Esophagus squamous epithelium (tissue), 4 donors: ENCODE measurements around the gene WFDC12.

ENCODE experiments used
- POLR2A ChIP-seq, 4 donors: fragments of 450-650 bp; IDR thresholded peaks; one replicate each; pipeline ENCODE4 v1.6.1; 2017; ENCODE audit warnings: antibody characterized with exemption in 4 of 4, mild to moderate bottlenecking in 4 of 4, moderate library complexity in 3 of 4
- TF ChIP-seq, protein P1 (sequence below), 6 experiments: fragments of 450-650 bp in 4 of 6; fragments of 200-600 bp in 2 of 6; sonication (generic) in 2 of 6; IDR thresholded peaks; one replicate each; pipeline ENCODE4 v1.5.1; 2016 to 2019; ENCODE audit warnings: antibody characterized with exemption in 6 of 6, mild to moderate bottlenecking in 4 of 6, moderate library complexity in 4 of 6

- TF ChIP-seq, protein P1, sequence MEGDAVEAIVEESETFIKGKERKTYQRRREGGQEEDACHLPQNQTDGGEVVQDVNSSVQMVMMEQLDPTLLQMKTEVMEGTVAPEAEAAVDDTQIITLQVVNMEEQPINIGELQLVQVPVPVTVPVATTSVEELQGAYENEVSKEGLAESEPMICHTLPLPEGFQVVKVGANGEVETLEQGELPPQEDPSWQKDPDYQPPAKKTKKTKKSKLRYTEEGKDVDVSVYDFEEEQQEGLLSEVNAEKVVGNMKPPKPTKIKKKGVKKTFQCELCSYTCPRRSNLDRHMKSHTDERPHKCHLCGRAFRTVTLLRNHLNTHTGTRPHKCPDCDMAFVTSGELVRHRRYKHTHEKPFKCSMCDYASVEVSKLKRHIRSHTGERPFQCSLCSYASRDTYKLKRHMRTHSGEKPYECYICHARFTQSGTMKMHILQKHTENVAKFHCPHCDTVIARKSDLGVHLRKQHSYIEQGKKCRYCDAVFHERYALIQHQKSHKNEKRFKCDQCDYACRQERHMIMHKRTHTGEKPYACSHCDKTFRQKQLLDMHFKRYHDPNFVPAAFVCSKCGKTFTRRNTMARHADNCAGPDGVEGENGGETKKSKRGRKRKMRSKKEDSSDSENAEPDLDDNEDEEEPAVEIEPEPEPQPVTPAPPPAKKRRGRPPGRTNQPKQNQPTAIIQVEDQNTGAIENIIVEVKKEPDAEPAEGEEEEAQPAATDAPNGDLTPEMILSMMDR (IDR thresholded peaks at IDR 0.05) = no peak
- no peak for TF ChIP-seq POLR2A (IDR thresholded peaks at IDR 0.05)
Observed at GRCh38 chr20:45157962-45158361, 33.7 kb upstream of the WFDC12 start.
